K562 (cell line): ENCODE results near the gene TGOLN2. TPM values are rescaled to one million over a fixed set of nuclear protein-coding genes. Genes with fewer than 3 reads are reported as not detected.

Experiments
- ATAC-seq: fragments of 200-7000 bp; cut with Tn5 transposase; 3 replicates; pipeline ENCODE4 v1.9.1; 2020; ENCODE audit warnings: moderate library complexity
- BruUV-seq: library from RNA; stranded (reverse); fragments of 400-500 nt; replicated peaks from 2 replicates; lab custom pipeline; 2021; lab: Mats Ljungman, UMichigan
- CTCF ChIA-PET: fragments of 300-600 bp; formaldehyde crosslinking; extraction: SDS; loops from one replicate; lab custom pipeline; 2021; ENCODE audit warnings: low intra/inter-chr PET ratio; lab: Yijun Ruan, JAX
- POLR2A ChIA-PET: fragments of 300-600, 350-650 bp; sonication (Branson Sonifier 250); formaldehyde crosslinking; extraction: SDS; loops from one replicate; lab custom pipeline; 2021; ENCODE audit warnings: antibody characterized with exemption, inconsistent platforms; lab: Yijun Ruan, JAX
- DNase-seq, 4 experiments: peaks; one replicate each; pipeline versions ENCODE4 v3.0.0 to v3.0.0-alpha.2; 2011 to 2018; ENCODE audit warnings: low spot score in 3 of 4, mixed read lengths in 3 of 4; ENCODE audit errors: extremely low read depth in 1 of 4
- FAIRE-seq: peaks from 2 replicates; lab custom pipeline; 2011; peaks lifted over from hg19 to GRCh38; lab: Jason Lieb, UNC
- H2AFZ ChIP-seq: 2 replicates; pipeline ENCODE4 v1.6.0; 2011; ENCODE audit warnings: low read depth, low read length, control low read depth, inconsistent platforms
- H3K27ac ChIP-seq: fragments of 200-600 bp; 3 replicates; pipeline ENCODE4 v1.8.0; 2011; ENCODE audit warnings: low read depth, mild to moderate bottlenecking, control low read depth, inconsistent platforms, low read length, moderate library complexity, mixed read lengths; ENCODE audit errors: extremely low read depth
- H3K27me3 ChIP-seq, 2 experiments: fragments of 300-600 bp in 1 of 2; 2 replicates in 1 of 2; 3 replicates in 1 of 2; pipeline versions ENCODE4 v1.6.0 to v1.8.0; 2011; ENCODE audit warnings: inconsistent platforms in 2 of 2, low read length in 2 of 2, mild to moderate bottlenecking in 1 of 2, mixed read lengths in 1 of 2, moderate library complexity in 1 of 2; ENCODE audit not compliant: control insufficient read depth in 2 of 2, insufficient read depth in 2 of 2
- H3K36me3 ChIP-seq: fragments of 300-600 bp; 3 replicates; pipeline ENCODE4 v1.8.0; 2011; ENCODE audit warnings: mild to moderate bottlenecking, low read length, inconsistent platforms; ENCODE audit not compliant: control insufficient read depth, insufficient read depth
- H3K4me1 ChIP-seq, 2 experiments: fragments of 200-600 bp in 1 of 2; replicated peaks in 1 of 2; 2 replicates in 1 of 2; 3 replicates in 1 of 2; pipeline versions ENCODE4 v1.5.1 to v1.8.0; 2011; ENCODE audit warnings: inconsistent platforms in 2 of 2, low read length in 2 of 2, mild to moderate bottlenecking in 1 of 2, mixed read lengths in 1 of 2, moderate library complexity in 1 of 2; ENCODE audit not compliant: control insufficient read depth in 2 of 2, insufficient read depth in 2 of 2
- H3K4me2 ChIP-seq: 2 replicates; pipeline ENCODE4 v1.6.1; 2011; ENCODE audit warnings: low read length, control low read depth, inconsistent platforms, mixed read lengths; ENCODE audit not compliant: insufficient read depth
- H3K4me3 ChIP-seq: fragments of 200-600 bp; sonication (generic), shearing (Covaris generic); 2 replicates; pipeline ENCODE4 v1.5.1; 2016; ENCODE audit warnings: control low read depth, inconsistent platforms
- H3K79me2 ChIP-seq: fragments of 200-600 bp; 3 replicates; pipeline ENCODE4 v1.8.0; 2011; ENCODE audit warnings: low read length, inconsistent platforms; ENCODE audit not compliant: control insufficient read depth, insufficient read depth
- H3K9ac ChIP-seq, 2 experiments: 2 replicates each; pipeline versions ENCODE4 v1.6.0 to v1.6.1; 2011; ENCODE audit warnings: low read depth in 2 of 2, low read length in 2 of 2, control low read depth in 1 of 2, inconsistent platforms in 1 of 2, mild to moderate bottlenecking in 1 of 2, mixed read lengths in 1 of 2; ENCODE audit not compliant: insufficient read depth in 1 of 2
- H3K9me1 ChIP-seq: one replicate; pipeline ENCODE4 v1.6.0; 2011; ENCODE audit warnings: inconsistent platforms, mild to moderate bottlenecking, low read length, moderate library complexity; ENCODE audit not compliant: control insufficient read depth, insufficient read depth
- H3K9me3 ChIP-seq: replicated peaks from 2 replicates; pipeline ENCODE4 v1.5.1; 2011; ENCODE audit warnings: low read depth, low read length, inconsistent platforms; ENCODE audit not compliant: control insufficient read depth, insufficient read depth
- H4K20me1 ChIP-seq: replicated peaks from 2 replicates; pipeline ENCODE4 v1.6.1; 2011; ENCODE audit warnings: low read length, inconsistent platforms, mixed read lengths; ENCODE audit not compliant: control insufficient read depth, insufficient read depth
- GABPB2 ChIP-seq: fragments of 250-450 bp; sonication (Bioruptor Pico); conservative IDR thresholded peaks from 2 replicates; pipeline ENCODE4 v1.5.1; 2021; ENCODE audit warnings: mild to moderate bottlenecking
- U2AF1 ChIP-seq: fragments of 200-400 bp; formaldehyde crosslinking; optimal IDR thresholded peaks from 2 replicates; pipeline ENCODE3; 2017; ENCODE audit warnings: mild to moderate bottlenecking, low read depth, low read length, moderate library complexity
- YY1 ChIP-seq, 3 experiments: IDR thresholded peaks; 2 replicates each; pipeline ENCODE4 v1.6.1; 2011; ENCODE audit warnings: low read length in 2 of 3, mild to moderate bottlenecking in 2 of 3, moderate library complexity in 2 of 3, borderline replicate concordance in 1 of 3, control low read depth in 1 of 3, low read depth in 1 of 3; ENCODE audit not compliant: insufficient read depth in 3 of 3, insufficient replicate concordance in 2 of 3, control insufficient read depth in 1 of 3, insufficient read length in 1 of 3; ENCODE audit errors: extremely low read depth in 1 of 3
- ZNF347 ChIP-seq: fragments of 450-650 bp; formaldehyde crosslinking; IDR thresholded peaks from 2 replicates; pipeline ENCODE4 v1.4.0; 2020; ENCODE audit warnings: low read depth, mild to moderate bottlenecking, moderate library complexity
- WGBS: fragments of 100-300 bp; shearing (Covaris generic); methylation state at CpG from one replicate; pipeline ENCODE4 v1.1.6; 2016; ENCODE audit warnings: low coverage, mixed read lengths; ENCODE audit not compliant: insufficient coverage; ENCODE audit errors: missing lambda C conversion rate; 5-methylcytosine and 5-hydroxymethylcytosine counted together
- in situ Hi-C: fragments of 300-500 bp; cut with MboI; formaldehyde crosslinking; loops from 4 replicates; pipeline ENCODE4 v1.15.0; 2018; ENCODE audit warnings: inconsistent platforms, mixed read lengths
- intact Hi-C: fragments of 100-400 bp; cut with micrococcal nuclease; formaldehyde crosslinking; loops from 2 replicates; pipeline ENCODE4 v1.14.2; 2022
- polyA plus RNA-seq, 8 experiments: library from polyadenylated mRNA; depleted of rRNA in 4 of 8; stranded (reverse) in 5 of 8; unstranded in 3 of 8; fragments of >200 nt; fragmentation: Nextera tagmentation in 2 of 8; fragmentation: Illumina TruSeq in 1 of 8; extraction: Ambion mirVana in 2 of 8; extraction: Trizol in 1 of 8; gene quantifications; 2 replicates each; pipeline versions ENCODE4 v1.2.1 to v1.2.3, GENCODE V29; 2011 to 2014; ENCODE audit warnings: inconsistent platforms in 1 of 8, missing spikeins in 1 of 8
- total RNA-seq, 7 experiments: library from RNA; depleted of rRNA in 6 of 7; stranded (reverse); fragments of >200 nt in 6 of 7; fragmentation: Illumina TruSeq in 2 of 7; extraction: Trizol in 2 of 7; gene quantifications; 2 replicates each; pipeline versions ENCODE4 v1.2.1 to v1.2.3, GENCODE V29; 2011 to 2021; ENCODE audit warnings: low replicate concordance in 1 of 7
- TF ChIP-seq, protein P1 (sequence below): sonication (generic); formaldehyde crosslinking; IDR thresholded peaks from 2 replicates; pipeline ENCODE4 v1.8.0; 2022; ENCODE audit warnings: missing genetic modification reagents, mild to moderate bottlenecking, moderate library complexity, borderline replicate concordance

Gene TGOLN2
- total and polyA plus RNA-seq, 9 of the 15 experiments (the other 6 are each of a cell fraction or from before 2014, with no cell fraction given), result 13.0 to 66.5 (median 35.9) TPM

DNA sequence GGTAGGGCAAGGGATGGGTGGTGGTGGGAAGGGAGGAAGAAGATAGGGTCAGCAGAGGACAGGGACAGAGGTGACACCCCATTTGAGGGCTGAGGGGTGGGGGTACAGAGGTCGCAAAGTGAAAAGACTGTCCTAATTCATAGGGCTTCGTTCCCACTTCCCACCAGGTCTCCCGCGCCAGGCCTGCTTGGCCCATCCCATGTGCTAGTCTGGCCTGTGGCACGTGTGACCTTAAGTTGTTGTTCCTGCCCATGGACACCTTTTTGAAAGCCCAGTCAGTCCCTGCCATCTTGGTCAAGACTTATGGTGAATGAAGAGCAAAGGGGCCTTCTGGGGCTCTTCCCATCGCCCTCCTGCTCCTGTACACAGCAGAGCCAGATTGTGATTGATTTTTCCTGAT, 46.2 kb downstream of the TGOLN2 start:
- Histone ChIP-seq H4K20me1 (peaks cover 4% of the 10 kb centered on the region; the same call in 1 of the 2 replicates), H3K36me3 (no peaks in the 10 kb centered on the region), H3K4me2 (no peak overlapping the region), H3K4me3 (no peak overlapping the region), H3K9ac (no peak overlapping the region), H3K27ac (no peak overlapping the region), H3K4me1 (no peaks in the 10 kb centered on the region; a peak in 1 of 5 replicates), H3K9me1 (no peaks in the 10 kb centered on the region), H3K27me3 (peaks cover 46 to 85% of the 10 kb centered on the region in 2 experiments), H3K79me2 (no peaks in the 10 kb centered on the region), H3K9me3 (no peaks in the 10 kb centered on the region), H2AFZ (no peak overlapping the region)
- WGBS, result under 1% methylated on average over 6 of the region's 6 CpGs
- POLR2A ChIA-PET, result no interaction called here
- in situ Hi-C loops, result no loop called here
- no peak for ATAC-seq
- no peak for DNase-seq
- no TSS peak for BruUV-seq
- CTCF ChIA-PET, result interaction anchor here (0.6 kb wide), 1 partner anchor 304 kb away, joined by 3 read pairs; no protein-coding TSS in a partner anchor
- intact Hi-C loops, result no loop called here
- FAIRE-seq, result no peak
- TF ChIP-seq U2AF1, result no peak
- no peak for TF ChIP-seq ZNF347 (CRISPR knock-in tag)
- no peak for TF ChIP-seq GABPB2
- TF ChIP-seq YY1 (IDR thresholded peaks at IDR 0.05; ENCODE audit: borderline replicate concordance in 1 of 3, control insufficient read depth in 1 of 3, extremely low read depth in 1 of 3, insufficient read depth in 3 of 3, insufficient read length in 1 of 3, insufficient replicate concordance in 2 of 3, low read depth in 1 of 3, low read length in 2 of 3), result no peak
- TF ChIP-seq, protein P1, sequence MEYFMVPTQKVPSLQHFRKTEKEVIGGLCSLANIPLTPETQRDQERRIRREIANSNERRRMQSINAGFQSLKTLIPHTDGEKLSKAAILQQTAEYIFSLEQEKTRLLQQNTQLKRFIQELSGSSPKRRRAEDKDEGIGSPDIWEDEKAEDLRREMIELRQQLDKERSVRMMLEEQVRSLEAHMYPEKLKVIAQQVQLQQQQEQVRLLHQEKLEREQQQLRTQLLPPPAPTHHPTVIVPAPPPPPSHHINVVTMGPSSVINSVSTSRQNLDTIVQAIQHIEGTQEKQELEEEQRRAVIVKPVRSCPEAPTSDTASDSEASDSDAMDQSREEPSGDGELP, result no peak
